ENCODE data around the gene JAZF1.

Gene JAZF1

GRCh38 chr7:28088901-28089714, 91.5 kb downstream of the JAZF1 start:
- no peak overlapping the region for H3K4me3 ChIP-seq (ENCODE audit: low read depth, low read length)
- DNase-seq (ENCODE audit: low read depth): no peak
- no peak for TF ChIP-seq CTCF (conservative IDR thresholded peaks at IDR 0.05; ENCODE audit: low read depth, low read length)

- no peak overlapping the region for H3K4me3 ChIP-seq (ENCODE audit: low read depth, low read length)
- peak; percentile 65 for DNase-seq (ENCODE audit: low read depth)
- TF ChIP-seq CTCF (conservative IDR thresholded peaks at IDR 0.05; ENCODE audit: low read depth, low read length): no peak
These were observed 92.6 kb downstream of the JAZF1 start for GRCh38 chr7:28088032-28088431.

- no peak for DNase-seq (ENCODE audit: low read depth)
- no peak for TF ChIP-seq CTCF (conservative IDR thresholded peaks at IDR 0.05; ENCODE audit: low read depth, low read length)
These were observed 94.4 kb downstream of the JAZF1 start for GRCh38 chr7:28086198-28086597.

GRCh38 chr7:28083998-28084985, 96.3 kb downstream of the JAZF1 start:
- no peak for DNase-seq (ENCODE audit: low read depth)
- TF ChIP-seq CTCF (conservative IDR thresholded peaks at IDR 0.05; ENCODE audit: low read depth, low read length): no peak
- no peak overlapping the region for H3K4me3 ChIP-seq (ENCODE audit: low read depth, low read length)

More at GRCh38 chr7:28086198-28086597, 94.4 kb downstream of the JAZF1 start:
- no peak overlapping the region for H3K4me3 ChIP-seq (ENCODE audit: low read depth, low read length)

GRCh38 chr7:28083164-28083997, 97.2 kb downstream of the JAZF1 start:
- DNase-seq (ENCODE audit: low read depth): peak; percentile 91
- no peak for TF ChIP-seq CTCF (conservative IDR thresholded peaks at IDR 0.05; ENCODE audit: low read depth, low read length)
- no peak overlapping the region for H3K4me3 ChIP-seq (ENCODE audit: low read depth, low read length)

- no peak for DNase-seq (ENCODE audit: low read depth)
- no peak overlapping the region for H3K4me3 ChIP-seq (ENCODE audit: low read depth, low read length)
- no peak for TF ChIP-seq CTCF (conservative IDR thresholded peaks at IDR 0.05; ENCODE audit: low read depth, low read length)
These were observed 98.5 kb downstream of the JAZF1 start for GRCh38 chr7:28082071-28082470.

Measured in choroid plexus epithelial cell (primary cell).